ENCODE data around the gene SETBP1.

- TF ChIP-seq CTCF (IDR thresholded peaks at IDR 0.05; ENCODE audit: insufficient read depth, low read depth, low read length) (no peak), EZH2 (IDR thresholded peaks at IDR 0.05; ENCODE audit: insufficient read depth, low read length) (no peak)
Observed at GRCh38 chr18:44876024-44876423, 195.3 kb downstream of the SETBP1 start.

All from astrocyte (in vitro differentiated cells and primary cell).